Measurements from ENCODE around the gene ATXN7. TPM values are rescaled to one million over a fixed set of nuclear protein-coding genes. Genes with fewer than 3 reads are reported as not detected.

ATXN7 gene
- total RNA-seq, 1 donor from 2014 or later: 43.2 TPM

GRCh38 chr3:63842127-63842526 is 21.5 kb upstream of the ATXN7 start:
- no peak for DNase-seq (ENCODE audit: extremely low spot score in 2 of 2)
- intact Hi-C loops (cut with DNase I): no loop called here
- Histone ChIP-seq H3K9me3 (no peaks in the 10 kb centered on the region), H3K27me3 (no peaks in the 10 kb centered on the region), H3K4me1 (peaks cover 13% of the 10 kb centered on the region), H3K27ac (no peak overlapping the region), H3K36me3 (no peaks in the 10 kb centered on the region), H3K4me3 (no peak overlapping the region)
- TF ChIP-seq CTCF (IDR thresholded peaks at IDR 0.05) (no peak), POLR2AphosphoS5 (IDR thresholded peaks at IDR 0.05; ENCODE audit: insufficient read depth in 1 of 2, low read depth in 1 of 2) (no peak), POLR2A (IDR thresholded peaks at IDR 0.05) (no peak)

GRCh38 chr3:63845215-63845614 is 18.5 kb upstream of the ATXN7 start:
- no peaks in the 10 kb centered on the region for H3K9me3 ChIP-seq
- H3K36me3 ChIP-seq: no peaks in the 10 kb centered on the region
- TF ChIP-seq CTCF (IDR thresholded peaks at IDR 0.05) (no peak), POLR2A (IDR thresholded peaks at IDR 0.05) (no peak), POLR2AphosphoS5 (IDR thresholded peaks at IDR 0.05; ENCODE audit: insufficient read depth in 1 of 2, low read depth in 1 of 2) (no peak)
- peaks cover 10% of the 10 kb centered on the region for H3K4me1 ChIP-seq
- intact Hi-C loops (cut with DNase I): no loop called here
- no peaks in the 10 kb centered on the region for H3K27me3 ChIP-seq
- H3K4me3 ChIP-seq: no peak overlapping the region
- no peak for DNase-seq (ENCODE audit: extremely low spot score in 2 of 2)
- H3K27ac ChIP-seq: no peak overlapping the region

GRCh38 chr3:63847718-63848450 is 15.8 kb upstream of the ATXN7 start:
- TF ChIP-seq CTCF (IDR thresholded peaks at IDR 0.05): no peak
- no peak for TF ChIP-seq POLR2AphosphoS5 (IDR thresholded peaks at IDR 0.05; ENCODE audit: insufficient read depth in 1 of 2, low read depth in 1 of 2)
- no peak for TF ChIP-seq POLR2A (IDR thresholded peaks at IDR 0.05)
- no peak for DNase-seq (ENCODE audit: extremely low spot score in 2 of 2)
- H3K27me3 ChIP-seq: no peaks in the 10 kb centered on the region
- H3K4me1 ChIP-seq: no peaks in the 10 kb centered on the region
- no peak overlapping the region for H3K4me3 ChIP-seq
- intact Hi-C loops (cut with DNase I): no loop called here
- H3K9me3 ChIP-seq: no peaks in the 10 kb centered on the region
- no peak overlapping the region for H3K27ac ChIP-seq
- H3K36me3 ChIP-seq: no peaks in the 10 kb centered on the region

- H3K9me3 ChIP-seq: no peaks in the 10 kb centered on the region
- no peak overlapping the region for H3K27ac ChIP-seq
- H3K4me1 ChIP-seq: no peaks in the 10 kb centered on the region
- intact Hi-C loops (cut with DNase I): no loop called here
- DNase-seq (ENCODE audit: extremely low spot score in 2 of 2): no peak
- TF ChIP-seq POLR2AphosphoS5 (IDR thresholded peaks at IDR 0.05; ENCODE audit: insufficient read depth in 1 of 2, low read depth in 1 of 2) (no peak), POLR2A (IDR thresholded peaks at IDR 0.05) (no peak)
- no peak overlapping the region for H3K4me3 ChIP-seq
- H3K36me3 ChIP-seq: no peaks in the 10 kb centered on the region
- H3K27me3 ChIP-seq: no peaks in the 10 kb centered on the region
Measured at GRCh38 chr3:63849175-63849574, 14.5 kb upstream of the ATXN7 start.

- Histone ChIP-seq H3K4me3 (no peak overlapping the region), H3K9me3 (no peaks in the 10 kb centered on the region), H3K36me3 (no peaks in the 10 kb centered on the region), H3K4me1 (peaks cover 10% of the 10 kb centered on the region), H3K27ac (no peak overlapping the region), H3K27me3 (no peaks in the 10 kb centered on the region)
- no peak for TF ChIP-seq CTCF (IDR thresholded peaks at IDR 0.05)
- no peak for TF ChIP-seq POLR2AphosphoS5 (IDR thresholded peaks at IDR 0.05; ENCODE audit: insufficient read depth in 1 of 2, low read depth in 1 of 2)
- TF ChIP-seq POLR2A (IDR thresholded peaks at IDR 0.05): no peak
- intact Hi-C loops (cut with DNase I): no loop called here
- DNase-seq (ENCODE audit: extremely low spot score in 2 of 2): no peak
Measured at GRCh38 chr3:63851287-63851686, 12.4 kb upstream of the ATXN7 start.
